AG04450 (cell line): ENCODE data around the gene PUM2. TPM values are rescaled to one million over a fixed set of nuclear protein-coding genes. Genes with fewer than 3 reads are reported as not detected.

Experiments used
- CTCF ChIA-PET: fragments of 300-600, 350-600 bp; formaldehyde crosslinking; extraction: SDS; loops from one replicate; lab custom pipeline; 2022; ENCODE audit warnings: antibody characterized with exemption, inconsistent platforms; lab: Charles Lee
- POLR2A ChIA-PET: fragments of 350-600 bp; formaldehyde crosslinking; extraction: SDS; loops from one replicate; lab custom pipeline; 2021; ENCODE audit warnings: antibody characterized with exemption, inconsistent platforms; lab: Yijun Ruan, JAX
- DNase-seq: peaks from one replicate; pipeline ENCODE4 v3.0.0-alpha.2; 2011; ENCODE audit warnings: low read depth, low spot score
- H3K27ac ChIP-seq: one replicate; pipeline ENCODE4 v1.5.1; 2012; ENCODE audit warnings: low read depth, low read length, control low read depth
- H3K27me3 ChIP-seq: one replicate; pipeline ENCODE4 v1.6.0; 2012; ENCODE audit warnings: low read length; ENCODE audit not compliant: control insufficient read depth, insufficient read depth
- H3K4me3 ChIP-seq: 2 replicates; pipeline ENCODE4 v1.5.1; 2011; ENCODE audit warnings: mild to moderate bottlenecking, low read depth, low read length, control low read depth
- H3K9me3 ChIP-seq: 2 replicates; pipeline ENCODE4 v1.5.1; 2012; ENCODE audit warnings: low read length; ENCODE audit not compliant: control insufficient read depth, insufficient read depth
- polyA plus RNA-seq: library from polyadenylated mRNA; depleted of rRNA; stranded (reverse); fragments of >200 nt; gene quantifications from 2 replicates; pipeline ENCODE4 v1.2.3, GENCODE V29; 2011
- TF ChIP-seq, protein P1 (sequence below): IDR thresholded peaks from 2 replicates; pipeline ENCODE4 v1.5.1; 2011; ENCODE audit warnings: low read depth, low read length, control low read depth, inconsistent platforms

Gene PUM2
- polyA plus RNA-seq, 1 experiment, result 53.7 TPM

DNA sequence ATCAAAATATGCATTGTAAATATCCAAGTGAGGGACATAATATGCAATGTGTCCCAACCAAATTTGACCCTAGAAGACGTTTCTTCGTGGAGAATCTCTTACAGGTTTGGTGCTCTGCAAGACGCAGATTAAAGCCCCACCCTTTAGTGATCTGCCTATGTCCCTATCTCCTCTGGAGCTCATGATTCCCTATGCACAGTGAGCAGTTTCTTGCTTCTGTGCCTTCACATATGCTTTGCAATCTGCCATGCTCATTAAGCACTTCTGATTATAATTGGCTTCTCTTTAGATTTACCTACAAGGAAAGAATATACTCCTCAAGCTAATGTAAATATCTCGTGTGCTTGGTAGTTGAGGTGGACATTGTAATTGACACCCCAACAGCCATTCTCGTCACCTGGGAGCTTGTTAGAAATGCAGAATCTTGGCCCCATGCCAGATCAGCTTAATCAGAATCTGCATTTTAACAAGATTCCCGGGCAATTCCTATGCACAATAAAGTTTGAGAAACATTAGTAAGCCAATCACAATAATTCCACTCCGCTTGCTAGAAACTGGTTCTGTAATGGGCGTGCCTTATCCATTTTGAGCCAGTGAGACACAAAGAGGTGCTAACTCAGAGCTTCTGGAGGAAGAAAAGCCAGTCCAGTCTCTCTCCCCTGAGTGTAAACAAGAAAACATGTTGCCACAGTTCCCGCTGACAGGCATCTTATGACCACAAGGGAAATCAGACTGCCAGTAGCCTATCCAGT, 2.8 kb upstream of the PUM2 start:
- Histone ChIP-seq H3K4me3 (no peak overlapping the region), H3K9me3 (no peaks in the 10 kb centered on the region), H3K27ac (no peak overlapping the region), H3K27me3 (no peaks in the 10 kb centered on the region)
- TF ChIP-seq, protein P1, sequence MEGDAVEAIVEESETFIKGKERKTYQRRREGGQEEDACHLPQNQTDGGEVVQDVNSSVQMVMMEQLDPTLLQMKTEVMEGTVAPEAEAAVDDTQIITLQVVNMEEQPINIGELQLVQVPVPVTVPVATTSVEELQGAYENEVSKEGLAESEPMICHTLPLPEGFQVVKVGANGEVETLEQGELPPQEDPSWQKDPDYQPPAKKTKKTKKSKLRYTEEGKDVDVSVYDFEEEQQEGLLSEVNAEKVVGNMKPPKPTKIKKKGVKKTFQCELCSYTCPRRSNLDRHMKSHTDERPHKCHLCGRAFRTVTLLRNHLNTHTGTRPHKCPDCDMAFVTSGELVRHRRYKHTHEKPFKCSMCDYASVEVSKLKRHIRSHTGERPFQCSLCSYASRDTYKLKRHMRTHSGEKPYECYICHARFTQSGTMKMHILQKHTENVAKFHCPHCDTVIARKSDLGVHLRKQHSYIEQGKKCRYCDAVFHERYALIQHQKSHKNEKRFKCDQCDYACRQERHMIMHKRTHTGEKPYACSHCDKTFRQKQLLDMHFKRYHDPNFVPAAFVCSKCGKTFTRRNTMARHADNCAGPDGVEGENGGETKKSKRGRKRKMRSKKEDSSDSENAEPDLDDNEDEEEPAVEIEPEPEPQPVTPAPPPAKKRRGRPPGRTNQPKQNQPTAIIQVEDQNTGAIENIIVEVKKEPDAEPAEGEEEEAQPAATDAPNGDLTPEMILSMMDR, result no peak
- DNase-seq, result no peak
- POLR2A ChIA-PET, result interaction anchor here (0.6 to 1.2 kb wide), 4 partner anchors 9 to 298 kb away, joined by 3 to 4 read pairs (median 3); partner anchors contain the start of genes HS1BP3 and RHOB
- CTCF ChIA-PET, result interaction anchor here (0.6 to 4.0 kb wide), 6 partner anchors 13 to 86 kb away, joined by 3 to 18 read pairs (median 5); no protein-coding TSS in a partner anchor

DNA sequence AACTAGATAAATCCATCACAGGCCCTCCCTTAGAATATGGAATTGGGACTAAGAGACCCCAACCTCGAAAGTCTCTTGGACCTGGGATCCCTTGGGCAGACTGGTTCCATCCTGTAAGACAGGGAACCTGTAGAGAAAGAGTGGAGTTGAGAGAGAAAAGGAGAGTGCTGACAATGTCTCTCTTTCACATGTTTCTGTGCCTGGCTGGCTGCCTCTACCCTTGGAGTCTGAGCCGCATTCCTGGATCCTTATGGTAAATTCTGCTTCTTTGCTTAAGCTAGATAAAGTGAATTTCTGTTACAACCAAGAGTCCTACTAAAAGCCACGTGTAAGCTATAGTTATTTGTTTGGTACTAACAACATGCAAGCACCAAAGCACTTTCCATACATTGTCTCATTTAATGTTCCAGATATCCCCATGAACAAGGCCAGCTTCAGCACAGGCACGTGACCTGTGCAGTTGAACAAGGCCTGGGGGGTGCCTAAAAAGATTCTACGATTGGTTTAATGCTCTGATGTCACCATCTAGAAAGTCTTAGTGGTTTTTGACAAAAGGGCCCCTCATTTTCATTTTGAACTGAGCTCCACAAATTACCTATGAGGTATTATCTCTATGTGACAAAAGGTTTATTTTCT, 2.1 kb upstream of the PUM2 start:
- POLR2A ChIA-PET, result interaction anchor here (0.6 to 1.2 kb wide), 3 partner anchors 27 to 298 kb away, joined by 3 to 4 read pairs (median 3); partner anchors contain the start of genes HS1BP3 and RHOB
- H3K27ac ChIP-seq, result no peak overlapping the region
- no peaks in the 10 kb centered on the region for H3K9me3 ChIP-seq
- no peak overlapping the region for H3K4me3 ChIP-seq
- no peaks in the 10 kb centered on the region for H3K27me3 ChIP-seq
- TF ChIP-seq, protein P1, result no peak
- DNase-seq, result no peak
- CTCF ChIA-PET, result interaction anchor here (0.6 to 4.0 kb wide), 6 partner anchors 14 to 87 kb away, joined by 3 to 18 read pairs (median 5); no protein-coding TSS in a partner anchor

DNA sequence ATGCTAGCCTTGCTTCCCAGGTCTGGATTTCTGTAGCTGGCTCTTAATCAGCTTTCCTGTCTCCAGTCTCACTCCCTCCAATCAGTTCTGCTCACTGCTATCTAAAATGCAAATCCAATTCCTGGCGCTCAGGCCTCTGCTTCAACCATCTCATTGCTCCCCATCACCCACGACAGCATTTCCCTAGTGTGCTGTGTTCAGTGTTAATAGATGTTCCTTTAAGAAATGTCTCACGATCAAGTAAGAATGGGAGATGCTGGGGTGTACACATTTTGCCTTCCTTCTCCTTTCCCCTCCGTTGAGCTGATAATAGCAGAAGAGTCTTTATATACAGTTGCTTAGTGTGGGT, 1.6 kb upstream of the PUM2 start:
- ChIA-PET POLR2A (interaction anchor here (0.9 to 1.2 kb wide), 2 partner anchors 27 to 95 kb away, joined by 3 to 4 read pairs; partner anchors contain the start of gene RHOB), CTCF (interaction anchor here (1.3 to 4.0 kb wide), 3 partner anchors 27 to 31 kb away, joined by 4 to 18 read pairs (median 5); no protein-coding TSS in a partner anchor)
- DNase-seq, result no peak
- Histone ChIP-seq H3K9me3 (no peaks in the 10 kb centered on the region), H3K27ac (no peak overlapping the region), H3K27me3 (no peaks in the 10 kb centered on the region), H3K4me3 (no peak overlapping the region)
- TF ChIP-seq, protein P1, result no peak

DNA sequence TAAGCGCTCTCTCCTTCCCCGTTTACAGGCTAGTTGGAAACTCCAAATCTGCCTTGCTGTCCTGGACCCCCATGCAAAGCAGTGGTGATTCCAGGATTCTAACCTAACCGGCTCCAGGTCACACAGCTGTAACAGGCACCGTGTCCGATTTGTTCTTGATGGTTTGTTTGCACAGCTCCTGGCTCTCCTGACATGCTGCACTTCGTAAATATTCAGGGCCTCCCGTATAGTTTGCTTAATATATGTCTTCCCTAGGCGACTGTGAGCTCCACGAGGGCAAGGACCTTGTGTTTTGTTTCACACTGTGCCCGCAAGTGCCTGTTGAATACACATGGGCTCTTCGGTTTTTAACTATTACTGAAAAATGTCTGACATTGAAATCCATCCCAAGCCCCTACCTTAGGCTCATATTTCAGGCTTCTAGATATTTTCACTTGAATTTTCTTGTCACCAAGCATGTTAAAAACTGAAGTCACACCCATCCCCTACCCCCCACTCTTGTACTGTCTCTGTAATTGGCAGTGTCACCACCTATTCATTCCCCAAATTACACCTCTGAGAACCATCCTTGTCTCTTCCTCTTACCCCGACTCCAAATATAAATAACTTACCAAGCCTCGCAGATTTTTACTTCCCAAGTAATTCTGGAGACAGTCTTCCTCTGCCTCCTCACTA, 1.0 kb upstream of the PUM2 start:
- ChIA-PET POLR2A (no interaction called here), CTCF (interaction anchor here (1.8 to 4.0 kb wide), 2 partner anchors 27 to 32 kb away, joined by 4 to 18 read pairs; no protein-coding TSS in a partner anchor)
- Histone ChIP-seq H3K27me3 (no peaks in the 10 kb centered on the region), H3K4me3 (peak overlapping the region; percentile 81), H3K9me3 (no peaks in the 10 kb centered on the region), H3K27ac (peak overlapping the region; percentile 85)
- DNase-seq, result no peak
- TF ChIP-seq, protein P1, result no peak
